T-helper 1 cell (primary cell): ENCODE results near the gene ZNF789.
"Not testable (repeated sequence)": the region's sequence is repeated elsewhere in the genome, so short reads cannot be mapped to it uniquely, and the experiment has no call there.

Experiments used
- DNase-seq, 5 donors: peaks; one replicate each; pipeline ENCODE4 v3.0.0-alpha.2; 2012 to 2020
- total RNA-seq, 4 donors: gene quantifications; one replicate each; lab custom pipeline; 2026; lab: John Stamatoyannopoulos, UW

Gene ZNF789
- 8.4 to 17.4 (median 15.4) reads per million in 4 donors for total RNA-seq

DNA sequence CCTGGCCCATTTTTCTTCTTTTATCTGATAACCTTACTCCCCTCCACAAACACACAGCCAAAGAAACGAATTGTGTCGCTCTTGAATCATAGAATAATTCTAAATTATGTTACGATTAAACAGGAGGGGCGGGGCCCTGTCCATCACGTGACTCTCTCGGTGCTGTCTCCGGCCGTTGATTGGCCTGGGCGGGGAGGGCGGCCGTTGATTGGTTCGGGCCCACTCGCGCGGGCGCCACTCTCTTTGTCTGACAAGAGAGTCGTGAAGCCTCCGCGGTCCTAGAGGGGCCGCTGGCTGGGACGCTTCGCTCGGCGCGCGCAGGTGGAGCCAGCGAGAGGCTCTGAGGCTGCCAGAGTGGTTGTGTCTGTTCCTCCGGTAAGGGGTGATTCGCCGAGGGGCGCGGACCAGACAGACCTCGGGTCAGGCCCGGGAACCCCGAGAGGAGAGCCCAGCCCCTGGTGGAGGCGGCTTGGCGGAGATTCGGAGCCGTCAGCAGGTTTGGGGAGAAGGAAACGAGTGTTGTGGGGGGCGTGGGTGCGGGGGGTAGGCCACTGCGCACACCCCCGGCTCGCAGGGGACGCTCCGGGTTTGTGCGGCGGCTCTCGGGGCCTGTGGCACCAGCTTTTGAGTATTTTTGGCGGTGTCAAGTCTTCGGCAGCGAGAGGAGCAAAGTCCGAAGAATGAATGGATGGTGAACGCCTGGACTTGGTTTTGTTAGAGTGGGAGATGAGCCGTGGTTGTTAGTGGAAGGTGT is at the start of gene ZNF789:
TSS of gene ZNF789 (plus strand) at position 330 of the 754 bp plus-strand sequence. CDS start 3,567 bp downstream, outside the sequence.
- DNase-seq: peak; percentile 96 to 98 (median 97)

GRCh38 chr7:99424932-99425730 is 47.6 kb upstream of the ZNF789 start:
- DNase-seq: no peak

- no peak for DNase-seq
Measured at GRCh38 chr7:99428972-99429566, 43.6 kb upstream of the ZNF789 start.

DNA sequence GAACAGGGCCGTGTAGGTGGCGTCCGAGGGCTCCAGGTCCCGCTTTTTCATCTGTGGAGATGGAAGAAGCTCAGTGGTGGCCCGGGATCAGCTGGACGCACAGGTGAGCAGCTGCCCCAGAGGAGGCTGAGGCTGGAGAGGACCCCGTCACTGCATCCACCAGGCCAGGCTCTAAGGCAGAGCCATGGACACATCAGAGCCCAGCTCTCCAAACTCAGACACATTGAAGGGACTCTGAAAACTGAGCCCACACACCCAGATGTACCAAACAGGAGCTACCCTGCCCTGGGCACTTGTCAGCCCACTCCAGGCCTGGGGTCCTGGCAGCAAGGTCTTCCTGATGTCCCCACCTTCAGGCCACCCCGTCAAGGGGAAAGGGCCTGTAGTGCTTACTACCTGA is 42.9 kb upstream of the ZNF789 start:
- no peak for DNase-seq

DNA sequence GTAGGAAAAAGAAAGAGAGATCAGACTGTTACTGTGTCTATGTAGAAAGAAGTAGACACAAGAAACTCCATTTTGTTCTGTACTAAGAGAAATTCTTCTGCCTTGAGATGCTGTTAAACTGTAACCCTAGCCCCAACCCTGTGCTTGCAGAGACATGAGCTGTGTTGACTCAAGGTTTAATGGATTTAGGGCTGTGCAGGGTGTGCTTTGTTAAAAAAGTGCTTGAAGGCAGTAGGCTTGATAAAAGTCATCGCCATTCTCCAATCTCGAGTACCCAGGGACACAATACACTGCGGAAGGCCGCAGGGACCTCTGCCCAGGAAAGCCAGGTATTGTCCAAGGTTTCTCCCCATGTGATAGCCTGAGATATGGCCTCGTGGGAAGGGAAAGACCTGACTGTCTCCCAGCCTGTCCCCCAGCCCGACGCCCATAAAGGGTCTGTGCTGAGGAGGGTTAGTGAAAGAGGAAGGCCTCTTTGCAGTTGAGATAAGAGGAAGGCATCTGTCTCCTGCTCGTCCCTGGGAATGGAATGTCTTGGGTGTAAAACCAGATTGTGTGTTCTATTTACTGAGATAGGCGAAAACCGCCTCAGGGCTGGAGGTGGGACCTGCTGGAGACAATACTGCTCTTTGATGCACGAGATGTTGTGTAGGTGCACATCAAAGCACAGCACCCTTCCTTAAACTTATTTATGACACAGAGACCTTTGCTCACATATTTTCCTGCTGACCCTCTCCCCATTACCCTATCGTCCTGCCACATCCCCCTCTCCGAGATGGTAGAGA is 40.7 kb upstream of the ZNF789 start:
- DNase-seq: not testable (repeated sequence)

- no peak for DNase-seq
Measured at GRCh38 chr7:99433158-99433557, 39.5 kb upstream of the ZNF789 start.

DNA sequence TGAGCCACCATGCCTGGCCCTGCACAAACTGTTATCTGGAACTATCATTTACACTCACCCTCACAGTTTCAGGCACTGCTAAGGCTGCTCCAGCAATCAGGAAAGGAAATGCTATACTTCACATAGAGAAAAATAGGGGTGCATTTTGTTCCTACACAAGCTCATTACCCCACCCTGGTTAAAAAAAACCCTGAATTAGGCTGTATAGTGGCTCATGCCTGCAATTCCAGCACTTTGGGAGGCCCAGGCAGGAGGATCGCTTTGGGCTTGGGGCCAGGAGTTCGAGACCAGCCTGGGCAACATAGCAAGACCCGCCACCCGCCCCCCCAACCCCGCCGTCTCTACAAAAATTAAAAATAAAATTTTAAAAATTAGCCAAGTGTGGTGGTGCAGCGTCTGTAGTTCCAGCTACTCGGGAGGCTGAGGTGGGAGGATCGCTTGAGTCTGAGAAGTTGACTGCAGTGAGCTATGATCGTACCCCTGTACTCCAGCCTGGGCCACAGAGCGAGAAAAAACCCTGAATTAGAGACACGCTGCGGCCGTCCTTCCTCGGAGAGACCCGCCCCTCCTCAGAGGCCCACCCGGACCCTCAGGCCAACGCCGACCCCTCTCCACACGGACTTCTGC is 34.6 kb upstream of the ZNF789 start:
- DNase-seq: no peak

DNA sequence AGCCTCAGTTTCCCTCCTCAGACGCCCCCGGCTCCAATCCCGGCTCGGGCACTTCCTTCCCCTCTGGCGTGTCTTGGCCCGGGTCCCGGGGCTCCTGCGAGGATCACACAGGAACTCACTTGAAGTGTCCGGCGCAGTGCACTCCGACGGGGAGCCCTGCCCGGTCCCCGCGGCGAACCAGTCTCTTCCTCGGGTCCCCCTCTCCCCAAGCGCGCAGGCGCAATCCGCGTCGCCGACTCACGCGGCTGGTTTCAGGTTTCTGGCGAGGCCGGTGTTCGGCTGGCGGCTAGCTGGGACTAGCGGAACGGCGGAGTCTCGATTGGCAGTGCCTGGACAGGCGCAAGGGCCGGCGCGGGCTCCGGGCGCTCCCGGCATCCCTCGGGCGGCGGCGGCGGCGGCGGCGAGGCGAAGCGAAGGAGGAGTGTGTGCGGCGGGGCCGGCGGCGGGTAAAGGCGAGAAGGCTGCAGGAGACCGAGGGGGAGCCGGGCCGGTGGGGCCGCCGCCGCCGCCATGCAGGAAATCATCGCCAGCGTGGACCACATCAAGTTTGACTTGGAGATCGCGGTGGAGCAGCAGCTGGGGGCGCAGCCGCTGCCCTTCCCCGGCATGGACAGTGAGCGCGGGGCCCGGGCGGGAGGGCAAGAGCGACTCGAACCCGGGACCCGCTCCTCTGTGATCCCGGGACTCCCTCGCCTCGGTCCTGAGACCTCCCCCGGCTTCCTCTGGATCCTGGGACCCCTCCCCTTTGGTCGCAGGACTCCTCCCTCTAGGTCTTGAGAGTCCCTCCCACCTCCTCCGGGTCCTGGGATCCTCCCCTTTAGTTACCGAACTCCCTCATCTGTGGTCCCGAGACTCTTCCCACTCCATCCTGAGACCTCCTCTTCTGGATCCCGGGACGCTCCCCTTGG is 33.9 kb upstream of the ZNF789 start, which contains the start of the genes CPSF4 and PTCD1:
TSS of gene CPSF4 (plus strand) at position 371 of the 908 bp plus-strand sequence. CDS start at position 511, 140 bp downstream.
TSS of gene PTCD1 (minus strand) at position 226 of the 908 bp plus-strand sequence. CDS start 3,556 bp downstream, outside the sequence.
- DNase-seq: peak; percentile 68 to 92 (median 78)

DNA sequence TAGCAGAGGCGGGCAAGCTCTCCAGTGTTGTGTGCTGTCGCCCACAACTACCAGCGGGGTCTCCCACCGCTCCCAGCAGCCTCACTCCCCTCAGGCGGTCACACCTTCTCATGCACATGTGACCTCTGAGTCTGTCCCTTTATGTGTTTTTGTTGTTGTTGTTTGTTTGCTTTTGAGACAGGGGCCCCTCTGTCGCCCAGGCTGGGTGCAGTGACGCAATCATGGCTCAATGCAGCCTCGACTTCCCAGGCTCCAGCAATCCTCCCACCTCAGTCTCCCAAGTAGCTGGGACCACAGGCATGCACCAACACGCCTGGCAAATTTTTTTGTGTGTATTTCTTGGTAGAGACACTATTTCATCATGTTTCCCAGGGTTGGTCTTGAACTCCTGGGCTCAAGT is 32.5 kb upstream of the ZNF789 start:
- no peak for DNase-seq

DNA sequence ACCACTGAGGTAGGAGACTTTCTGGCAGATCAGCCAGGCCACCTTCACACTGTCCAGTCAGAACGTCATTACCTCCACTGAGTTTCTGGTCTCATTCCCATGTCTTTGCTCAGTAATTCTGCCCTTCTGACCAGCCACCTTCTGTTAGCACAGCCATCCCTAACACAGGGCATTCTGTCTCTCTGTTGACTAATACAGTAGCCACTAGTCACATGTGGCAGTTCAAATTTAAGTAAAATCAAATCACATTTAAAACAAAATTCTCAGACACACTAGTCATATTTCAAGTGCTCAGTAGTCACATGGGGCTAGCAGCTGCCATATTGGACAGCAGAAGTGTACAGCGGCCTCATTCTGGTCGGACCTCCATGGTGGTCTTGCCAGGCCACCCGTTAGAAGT is 26.6 kb upstream of the ZNF789 start:
- DNase-seq: no peak

GRCh38 chr7:99447943-99448342 is 24.7 kb upstream of the ZNF789 start:
- DNase-seq: no peak

DNA sequence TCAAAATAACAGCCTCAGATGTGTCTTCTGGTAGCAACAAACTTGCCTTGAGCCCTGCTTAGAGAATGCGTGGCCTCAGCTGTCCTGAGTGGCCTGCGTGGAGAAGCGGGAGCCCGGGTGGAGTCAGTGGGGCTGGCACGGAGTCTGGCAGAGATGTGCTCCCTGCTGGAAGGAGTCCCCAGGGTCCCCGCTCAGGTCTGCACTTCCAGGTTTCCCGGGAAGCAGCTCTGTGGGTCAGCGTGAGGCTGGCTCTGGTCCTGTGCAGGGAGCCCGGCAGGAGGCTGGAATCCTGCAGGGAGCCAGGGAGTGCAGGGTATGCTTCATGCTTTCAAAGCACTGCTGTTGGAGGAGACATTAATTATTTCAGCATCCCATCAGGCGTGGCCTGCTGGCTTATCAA is 23.8 kb upstream of the ZNF789 start:
- DNase-seq: no peak

DNA sequence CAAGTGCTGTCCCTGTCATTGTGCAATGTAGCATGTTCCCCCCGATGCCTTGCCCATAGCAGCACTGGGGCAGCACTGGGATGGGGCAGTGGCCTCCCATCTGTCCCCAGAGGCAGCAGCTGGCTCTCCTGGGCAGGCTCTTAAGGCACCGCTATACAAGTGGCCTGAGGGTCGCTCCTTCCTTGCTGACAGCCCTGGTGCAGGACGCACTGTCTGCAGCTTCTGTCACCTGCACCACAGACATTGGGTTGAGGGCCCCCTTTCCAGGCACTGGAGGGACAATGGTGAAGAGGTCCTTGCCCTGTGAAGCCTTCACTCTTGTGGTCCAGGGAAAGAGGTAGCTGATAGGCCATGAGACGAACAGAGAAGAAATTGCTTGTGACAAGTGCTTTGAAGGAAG is 23.4 kb upstream of the ZNF789 start:
- DNase-seq: no peak

- no peak for DNase-seq
Measured at GRCh38 chr7:99451936-99452335, 20.8 kb upstream of the ZNF789 start.

DNA sequence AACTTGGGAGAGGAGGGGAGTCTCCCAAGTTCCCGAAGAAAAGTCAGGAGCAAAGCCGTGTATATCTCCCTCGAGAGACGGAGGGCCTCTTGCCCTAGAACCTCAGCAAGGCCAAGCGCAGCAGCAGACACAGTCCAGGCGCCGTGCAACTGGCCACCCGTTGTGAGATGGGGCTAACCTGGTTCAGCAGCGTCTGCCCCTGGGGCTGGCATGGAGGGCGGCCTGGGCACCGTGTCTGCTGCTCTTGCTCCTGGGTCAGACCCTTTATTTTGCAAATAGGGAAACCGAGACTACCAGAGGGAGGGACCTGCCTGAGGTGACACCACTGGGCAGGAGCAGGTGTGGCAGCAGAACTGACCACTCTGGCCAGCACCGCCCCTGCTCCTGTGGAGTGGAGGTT is 20.1 kb upstream of the ZNF789 start:
- no peak for DNase-seq

DNA sequence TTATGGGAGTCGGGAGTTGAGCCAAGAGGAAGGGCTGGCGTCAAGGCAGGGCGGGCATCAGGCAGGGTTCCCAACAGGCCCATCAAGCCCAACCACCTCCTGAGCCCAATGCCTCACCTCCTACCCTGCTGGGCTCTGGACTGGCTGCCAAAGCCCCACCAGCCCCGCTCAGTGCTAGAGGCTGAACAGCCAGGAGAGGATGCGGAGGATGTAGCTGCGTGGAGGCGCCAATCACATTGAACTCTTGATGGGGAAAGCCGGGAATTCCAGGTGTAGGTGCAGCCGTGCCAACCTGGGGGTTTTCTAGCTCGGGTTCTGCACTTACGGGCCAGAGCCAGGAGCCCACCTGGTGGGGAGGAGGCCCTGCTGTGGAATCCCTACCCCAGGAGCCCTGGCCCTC is 19.6 kb upstream of the ZNF789 start:
- no peak for DNase-seq

DNA sequence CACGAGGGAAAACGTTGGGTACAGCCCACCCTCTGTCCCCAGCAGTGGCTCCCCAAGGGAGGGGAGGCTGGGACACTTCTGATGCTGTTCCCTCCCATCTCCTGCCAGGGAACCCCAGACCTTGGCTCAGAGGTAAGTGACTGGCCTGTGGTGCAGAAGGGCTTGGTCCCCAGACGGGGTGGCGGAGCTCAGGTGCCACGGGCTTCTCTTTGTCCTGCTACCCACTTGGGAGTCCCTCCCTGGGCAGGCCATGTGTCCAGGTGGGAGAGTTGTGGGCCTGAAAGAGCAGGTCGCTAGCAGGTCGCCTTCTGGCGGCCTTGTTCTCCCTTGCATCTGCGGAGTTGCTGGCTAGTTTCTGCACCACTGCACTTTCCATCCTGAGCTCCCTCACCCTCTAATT is 16.8 kb upstream of the ZNF789 start:
- no peak for DNase-seq

DNA sequence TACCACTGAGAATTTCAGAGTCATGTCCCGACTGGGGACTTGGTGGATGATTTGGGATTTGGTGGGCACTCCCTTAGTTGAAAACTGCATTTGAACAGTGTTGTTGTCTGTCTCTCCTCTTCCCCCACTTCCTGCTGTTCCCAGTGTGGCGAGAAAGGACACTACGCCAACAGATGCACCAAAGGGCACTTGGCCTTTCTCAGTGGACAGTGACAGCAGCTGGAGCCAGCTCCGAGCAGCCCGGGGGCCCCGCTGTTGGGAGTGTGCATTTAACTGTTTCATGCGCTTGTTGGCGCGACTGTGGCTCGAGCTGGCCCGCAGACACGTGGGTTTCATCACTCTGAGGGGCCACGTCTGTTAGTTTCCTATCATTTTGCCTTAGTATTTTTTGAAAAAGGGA is 16.4 kb upstream of the ZNF789 start:
- DNase-seq: no peak

DNA sequence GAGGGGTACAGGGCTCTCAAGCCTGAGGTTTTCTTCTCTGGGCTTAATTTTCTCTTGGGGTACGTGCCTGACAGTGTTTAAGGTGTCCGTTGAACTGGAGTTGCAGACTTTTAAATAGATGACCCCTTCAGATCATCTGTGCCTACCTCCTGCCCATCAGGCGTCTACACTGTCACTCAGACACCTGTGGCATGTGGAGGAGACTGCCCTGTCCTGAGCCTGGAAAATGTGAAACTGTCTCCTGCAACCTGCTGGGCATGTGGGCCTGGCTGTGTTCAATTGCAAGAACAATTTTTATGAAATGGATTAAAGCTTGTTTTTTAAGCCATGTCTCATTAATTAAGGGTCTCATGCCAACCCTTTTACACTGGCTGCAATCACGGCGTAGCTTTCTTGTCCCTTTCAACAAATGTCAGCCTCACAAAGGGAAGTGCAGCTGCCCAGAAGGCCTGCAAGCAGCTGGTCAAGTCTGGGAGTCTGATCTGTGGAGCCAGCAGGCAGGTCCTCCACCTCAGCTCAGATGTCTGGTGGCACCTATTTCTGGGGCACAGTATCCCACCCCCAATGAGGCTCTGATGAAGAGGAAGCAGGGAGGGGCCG is 15.5 kb upstream of the ZNF789 start:
- DNase-seq: no peak
